ENCODE results near the gene SLC6A6. TPM values are rescaled to one million over a fixed set of nuclear protein-coding genes. Genes with fewer than 3 reads are reported as not detected.

SLC6A6 gene
- polyA plus RNA-seq, 4 donors: 6.9 to 24.1 (median 9.7) TPM

GRCh38 chr3:14494973-14495300, 92.5 kb downstream of the SLC6A6 start:
- no peak overlapping the region for H3K27ac ChIP-seq (ENCODE audit: low read depth in 1 of 3, low read length in 2 of 3)
- H3K36me3 ChIP-seq (ENCODE audit: control insufficient read depth in 3 of 3, insufficient read depth in 2 of 3, low read depth in 1 of 3, low read length in 3 of 3): peaks cover 0 to 2% (median 0%) of the 10 kb centered on the region in 3 donors
- 61 to 77% (median 76%) methylated on average over 5 of the region's 5 CpGs for WGBS, 3 donors
- FAIRE-seq (no peak), DNase-seq (peak in 1 of 2 donors; percentile 21)
- H3K9me3 ChIP-seq (ENCODE audit: control insufficient read depth in 2 of 2, insufficient read depth in 1 of 2, low read depth in 1 of 2, low read length in 1 of 2): no peaks in the 10 kb centered on the region
- H3K4me1 ChIP-seq (ENCODE audit: control insufficient read depth in 3 of 3, insufficient read depth in 2 of 3, low read depth in 1 of 3, low read length in 2 of 3): no peaks in the 10 kb centered on the region
- H3K4me3 ChIP-seq (ENCODE audit: low read depth in 1 of 3, low read length in 3 of 3): no peak overlapping the region
- H3K27me3 ChIP-seq (ENCODE audit: control insufficient read depth in 3 of 3, insufficient read depth in 3 of 3, low read length in 3 of 3): peaks cover 0 to 3% (median 0%) of the 10 kb centered on the region in 3 donors

- peaks cover 0 to 1% (median 0%) of the 10 kb centered on the region in 3 donors for H3K36me3 ChIP-seq (ENCODE audit: control insufficient read depth in 3 of 3, insufficient read depth in 2 of 3, low read depth in 1 of 3, low read length in 3 of 3)
- no peak overlapping the region for H3K27ac ChIP-seq (ENCODE audit: low read depth in 1 of 3, low read length in 2 of 3)
- H3K4me1 ChIP-seq (ENCODE audit: control insufficient read depth in 3 of 3, insufficient read depth in 2 of 3, low read depth in 1 of 3, low read length in 2 of 3): no peaks in the 10 kb centered on the region
- no peaks in the 10 kb centered on the region for H3K9me3 ChIP-seq (ENCODE audit: control insufficient read depth in 2 of 2, insufficient read depth in 1 of 2, low read depth in 1 of 2, low read length in 1 of 2)
- DNase-seq (no peak), FAIRE-seq (no peak)
- WGBS, 3 donors: 92 to 93% (median 93%) methylated on average over 9 of the region's 9 CpGs
- H3K27me3 ChIP-seq (ENCODE audit: control insufficient read depth in 3 of 3, insufficient read depth in 3 of 3, low read length in 3 of 3): peaks cover 0 to 3% (median 0%) of the 10 kb centered on the region in 3 donors
- H3K4me3 ChIP-seq (ENCODE audit: low read depth in 1 of 3, low read length in 3 of 3): no peak overlapping the region
These were observed 93.9 kb downstream of the SLC6A6 start for GRCh38 chr3:14496351-14496750.

GRCh38 chr3:14497321-14497720, 94.9 kb downstream of the SLC6A6 start:
- Histone ChIP-seq H3K9me3 (ENCODE audit: control insufficient read depth in 2 of 2, insufficient read depth in 1 of 2, low read depth in 1 of 2, low read length in 1 of 2) (peaks cover 0 to 4% of the 10 kb centered on the region in 2 donors), H3K27ac (ENCODE audit: low read depth in 1 of 3, low read length in 2 of 3) (no peak overlapping the region), H3K36me3 (ENCODE audit: control insufficient read depth in 3 of 3, insufficient read depth in 2 of 3, low read depth in 1 of 3, low read length in 3 of 3) (no peaks in the 10 kb centered on the region), H3K27me3 (ENCODE audit: control insufficient read depth in 3 of 3, insufficient read depth in 3 of 3, low read length in 3 of 3) (peaks cover 0 to 3% (median 0%) of the 10 kb centered on the region in 3 donors), H3K4me3 (ENCODE audit: low read depth in 1 of 3, low read length in 3 of 3) (no peak overlapping the region), H3K4me1 (ENCODE audit: control insufficient read depth in 3 of 3, insufficient read depth in 2 of 3, low read depth in 1 of 3, low read length in 2 of 3) (no peaks in the 10 kb centered on the region)
- 54 to 62% (median 62%) methylated on average over 10 of the region's 10 CpGs for WGBS, 3 donors
- DNase-seq (no peak), FAIRE-seq (no peak)

GRCh38 chr3:14502472-14502871, 100.1 kb downstream of the SLC6A6 start:
- Histone ChIP-seq H3K9me3 (ENCODE audit: control insufficient read depth in 2 of 2, insufficient read depth in 1 of 2, low read depth in 1 of 2, low read length in 1 of 2) (peaks cover 0 to 8% of the 10 kb centered on the region in 2 donors), H3K36me3 (ENCODE audit: control insufficient read depth in 3 of 3, insufficient read depth in 2 of 3, low read depth in 1 of 3, low read length in 3 of 3) (no peaks in the 10 kb centered on the region), H3K4me1 (ENCODE audit: control insufficient read depth in 3 of 3, insufficient read depth in 2 of 3, low read depth in 1 of 3, low read length in 2 of 3) (no peaks in the 10 kb centered on the region), H3K4me3 (ENCODE audit: low read depth in 1 of 3, low read length in 3 of 3) (no peak overlapping the region), H3K27me3 (ENCODE audit: control insufficient read depth in 3 of 3, insufficient read depth in 3 of 3, low read length in 3 of 3) (peaks cover 0 to 3% (median 0%) of the 10 kb centered on the region in 3 donors), H3K27ac (ENCODE audit: low read depth in 1 of 3, low read length in 2 of 3) (no peak overlapping the region)
- FAIRE-seq: no peak
- no peak for DNase-seq

GRCh38 chr3:14503033-14503705, 100.8 kb downstream of the SLC6A6 start:
- no peak for FAIRE-seq
- Histone ChIP-seq H3K4me1 (ENCODE audit: control insufficient read depth in 3 of 3, insufficient read depth in 2 of 3, low read depth in 1 of 3, low read length in 2 of 3) (no peaks in the 10 kb centered on the region), H3K4me3 (ENCODE audit: low read depth in 1 of 3, low read length in 3 of 3) (no peak overlapping the region), H3K36me3 (ENCODE audit: control insufficient read depth in 3 of 3, insufficient read depth in 2 of 3, low read depth in 1 of 3, low read length in 3 of 3) (no peaks in the 10 kb centered on the region), H3K9me3 (ENCODE audit: control insufficient read depth in 2 of 2, insufficient read depth in 1 of 2, low read depth in 1 of 2, low read length in 1 of 2) (peaks cover 0 to 8% of the 10 kb centered on the region in 2 donors), H3K27ac (ENCODE audit: low read depth in 1 of 3, low read length in 2 of 3) (no peak overlapping the region), H3K27me3 (ENCODE audit: control insufficient read depth in 3 of 3, insufficient read depth in 3 of 3, low read length in 3 of 3) (peaks cover 0 to 1% (median 0%) of the 10 kb centered on the region in 3 donors)
- WGBS, 3 donors: 91 to 94% (median 92%) methylated on average over 12 of the region's 12 CpGs
- no peak for DNase-seq

- no peak overlapping the region for H3K27ac ChIP-seq (ENCODE audit: low read depth in 1 of 3, low read length in 2 of 3)
- no peaks in the 10 kb centered on the region for H3K36me3 ChIP-seq (ENCODE audit: control insufficient read depth in 3 of 3, insufficient read depth in 2 of 3, low read depth in 1 of 3, low read length in 3 of 3)
- H3K9me3 ChIP-seq (ENCODE audit: control insufficient read depth in 2 of 2, insufficient read depth in 1 of 2, low read depth in 1 of 2, low read length in 1 of 2): peaks cover 0 to 8% of the 10 kb centered on the region in 2 donors
- no peaks in the 10 kb centered on the region for H3K4me1 ChIP-seq (ENCODE audit: control insufficient read depth in 3 of 3, insufficient read depth in 2 of 3, low read depth in 1 of 3, low read length in 2 of 3)
- WGBS, 3 donors: 83 to 89% (median 86%) methylated on average over 18 to 20 of the region's 20 CpGs
- no peaks in the 10 kb centered on the region for H3K27me3 ChIP-seq (ENCODE audit: control insufficient read depth in 3 of 3, insufficient read depth in 3 of 3, low read length in 3 of 3)
- no peak for DNase-seq
- H3K4me3 ChIP-seq (ENCODE audit: low read depth in 1 of 3, low read length in 3 of 3): no peak overlapping the region
- FAIRE-seq: no peak
These were observed 101.3 kb downstream of the SLC6A6 start for GRCh38 chr3:14503706-14504065.

GRCh38 chr3:14505001-14505802, 102.8 kb downstream of the SLC6A6 start:
- Histone ChIP-seq H3K36me3 (ENCODE audit: control insufficient read depth in 3 of 3, insufficient read depth in 2 of 3, low read depth in 1 of 3, low read length in 3 of 3) (no peaks in the 10 kb centered on the region), H3K9me3 (ENCODE audit: control insufficient read depth in 2 of 2, insufficient read depth in 1 of 2, low read depth in 1 of 2, low read length in 1 of 2) (peaks cover 0 to 8% of the 10 kb centered on the region in 2 donors), H3K4me1 (ENCODE audit: control insufficient read depth in 3 of 3, insufficient read depth in 2 of 3, low read depth in 1 of 3, low read length in 2 of 3) (no peaks in the 10 kb centered on the region), H3K4me3 (ENCODE audit: low read depth in 1 of 3, low read length in 3 of 3) (no peak overlapping the region), H3K27ac (ENCODE audit: low read depth in 1 of 3, low read length in 2 of 3) (no peak overlapping the region), H3K27me3 (ENCODE audit: control insufficient read depth in 3 of 3, insufficient read depth in 3 of 3, low read length in 3 of 3) (no peaks in the 10 kb centered on the region)
- DNase-seq (no peak), FAIRE-seq (no peak)
- WGBS, 3 donors: 78 to 85% (median 84%) methylated on average over 21 to 22 of the region's 22 CpGs

GRCh38 chr3:14505803-14506500, 103.5 kb downstream of the SLC6A6 start:
- Histone ChIP-seq H3K9me3 (ENCODE audit: control insufficient read depth in 2 of 2, insufficient read depth in 1 of 2, low read depth in 1 of 2, low read length in 1 of 2) (peaks cover 0 to 8% of the 10 kb centered on the region in 2 donors), H3K36me3 (ENCODE audit: control insufficient read depth in 3 of 3, insufficient read depth in 2 of 3, low read depth in 1 of 3, low read length in 3 of 3) (no peaks in the 10 kb centered on the region), H3K4me3 (ENCODE audit: low read depth in 1 of 3, low read length in 3 of 3) (no peak overlapping the region), H3K27me3 (ENCODE audit: control insufficient read depth in 3 of 3, insufficient read depth in 3 of 3, low read length in 3 of 3) (no peaks in the 10 kb centered on the region), H3K4me1 (ENCODE audit: control insufficient read depth in 3 of 3, insufficient read depth in 2 of 3, low read depth in 1 of 3, low read length in 2 of 3) (no peaks in the 10 kb centered on the region), H3K27ac (ENCODE audit: low read depth in 1 of 3, low read length in 2 of 3) (no peak overlapping the region)
- FAIRE-seq: no peak
- DNase-seq: no peak
- 86 to 89% (median 87%) methylated on average over 12 to 16 of the region's 16 CpGs for WGBS, 3 donors
